NCI-H1417 (cell line): Measurements from ENCODE around the gene ATOSB.

Source experiments
- DNase-seq, 3 experiments: peaks; one replicate each; lab custom pipeline; 2025; lab: John Stamatoyannopoulos, UW

The ATOSB gene

GRCh38 chr9:35112257-35113020, 3.2 kb downstream of the ATOSB start:
- no peak for DNase-seq

GRCh38 chr9:35111001-35111933, 4.4 kb downstream of the ATOSB start:
- peak; percentile 83 to 94 (median 94) for DNase-seq

- no peak for DNase-seq
Measured at GRCh38 chr9:35110327-35110761, 5.3 kb downstream of the ATOSB start.

- DNase-seq = no peak
Measured at GRCh38 chr9:35108946-35109575, 6.6 kb downstream of the ATOSB start.

GRCh38 chr9:35108461-35108860, 7.2 kb downstream of the ATOSB start:
- no peak for DNase-seq

- DNase-seq = no peak
Measured at GRCh38 chr9:35107297-35108290, 8.1 kb downstream of the ATOSB start.

- no peak for DNase-seq
Measured at GRCh38 chr9:35106343-35106730, 9.3 kb downstream of the ATOSB start.

- DNase-seq = no peak
Measured at GRCh38 chr9:35105571-35106342, 9.9 kb downstream of the ATOSB start.

- DNase-seq = no peak
Measured at GRCh38 chr9:35105126-35105525, 10.5 kb downstream of the ATOSB start.

- no peak for DNase-seq
Measured at GRCh38 chr9:35104586-35104985, 11.1 kb downstream of the ATOSB start.

- no peak for DNase-seq
Measured at GRCh38 chr9:35103660-35104191, 11.9 kb downstream of the ATOSB start.

- peak; percentile 89 to 95 (median 90) for DNase-seq
Measured at GRCh38 chr9:35102769-35103659, 12.6 kb downstream of the ATOSB start, which contains the start of gene STOML2. TSS of gene STOML2 (minus strand) at chr9:35103131. CDS start at chr9:35103094, 37 bp downstream.

- no peak for DNase-seq
Measured at GRCh38 chr9:35102465-35102768, 13.2 kb downstream of the ATOSB start.

GRCh38 chr9:35097573-35097972, 18.1 kb downstream of the ATOSB start:
- no peak for DNase-seq

GRCh38 chr9:35096035-35096849, 19.4 kb downstream of the ATOSB start, which contains the start of gene PIGO:
TSS of gene PIGO (minus strand) at chr9:35096591. CDS start at chr9:35095565, 1,026 bp downstream.
- peak; percentile 73 to 91 (median 91) for DNase-seq

- no peak for DNase-seq
Measured at GRCh38 chr9:35091536-35091935, 24.1 kb downstream of the ATOSB start.

GRCh38 chr9:35089434-35089833, 26.2 kb downstream of the ATOSB start:
- no peak for DNase-seq

- DNase-seq = no peak
Measured at GRCh38 chr9:35085078-35085477, 30.6 kb downstream of the ATOSB start.
